Sigmoid colon (tissue), 4 donors: Measurements from ENCODE around the gene CFAP47.

ENCODE experiments used
- CTCF ChIP-seq, 4 experiments: fragments of 450-650 bp in 3 of 4; fragments of 200-600 bp in 1 of 4; IDR thresholded peaks; one replicate each; pipeline ENCODE4 v1.5.1; 2016 to 2019; ENCODE audit warnings: antibody characterized with exemption in 4 of 4, mild to moderate bottlenecking in 3 of 4, moderate library complexity in 2 of 4
- EP300 ChIP-seq, 4 donors: sonication (generic); formaldehyde crosslinking; IDR thresholded peaks; one replicate each; pipeline ENCODE4 v1.6.1; 2017; ENCODE audit warnings: antibody characterized with exemption in 4 of 4
- POLR2A ChIP-seq, 2 donors: fragments of 450-650 bp; IDR thresholded peaks; one replicate each; pipeline ENCODE4 v1.6.1; 2016; ENCODE audit warnings: antibody characterized with exemption in 2 of 2, mild to moderate bottlenecking in 2 of 2, moderate library complexity in 2 of 2
- POLR2AphosphoS5 ChIP-seq, 4 donors: sonication (generic); formaldehyde crosslinking; IDR thresholded peaks; one replicate each; pipeline ENCODE4 v1.6.1; 2017; ENCODE audit warnings: antibody characterized with exemption in 4 of 4

DNA sequence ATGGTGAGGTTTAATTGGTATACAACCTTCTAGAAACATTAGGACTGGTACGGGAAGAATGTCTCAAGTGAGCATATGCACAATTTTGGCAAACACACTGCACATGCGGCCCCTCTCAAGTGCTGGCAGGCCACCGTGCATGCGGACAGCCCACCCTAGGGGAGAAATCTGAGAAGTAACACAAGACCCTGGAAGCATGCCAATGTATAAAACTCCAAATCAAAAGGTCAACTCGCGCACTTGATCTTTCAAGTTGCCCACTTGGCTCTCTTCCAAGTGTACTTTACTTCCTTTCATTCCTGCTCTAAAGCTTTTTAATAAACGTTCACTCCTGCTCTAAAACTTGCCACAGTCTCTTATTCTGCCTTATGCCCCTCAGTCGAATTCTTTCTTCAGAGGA lies 488.3 kb downstream of the CFAP47 start:
- TF ChIP-seq CTCF (IDR thresholded peaks at IDR 0.05): no peak
- no peak for TF ChIP-seq POLR2A (IDR thresholded peaks at IDR 0.05)
- no peak for TF ChIP-seq EP300 (IDR thresholded peaks at IDR 0.05)
- TF ChIP-seq POLR2AphosphoS5 (IDR thresholded peaks at IDR 0.05): no peak
